ENCODE data around the gene ZNF195. TPM values are rescaled to one million over a fixed set of nuclear protein-coding genes. Genes with fewer than 3 reads are reported as not detected.

The ZNF195 gene
- total RNA-seq, 1 experiment from 2014 or later, result 47.7 TPM

GRCh38 chr11:3381794-3382193, 2.8 kb upstream of the ZNF195 start:
- no peak for ATAC-seq
- H3K27me3 ChIP-seq (ENCODE audit: insufficient read depth, low read length), result no peaks in the 10 kb centered on the region
- no peak overlapping the region for H3K4me2 ChIP-seq (ENCODE audit: low read length)
- 0 out of 4 replicates have a peak, but pooled peaks cover 0 to under 1% of the 10 kb centered on the region in 2 experiments for H3K9me3 ChIP-seq (ENCODE audit: control insufficient read depth in 1 of 2, insufficient read depth in 1 of 2, low read depth in 1 of 2, low read length in 2 of 2)
- DNase-seq (ENCODE audit: low read depth, low spot score), result no peak
- H3K36me3 ChIP-seq (ENCODE audit: control insufficient read depth in 1 of 2, insufficient read depth in 2 of 2, low read length in 2 of 2), result peaks cover 2 to 9% of the 10 kb centered on the region in 2 experiments
- RAD21 ChIA-PET (ENCODE audit: low non-redundant PET in 1 of 2, low total read pairs in 2 of 2, uncharacterized antibody in 2 of 2, unreplicated experiment in 2 of 2), result no interaction called here
- H4K20me1 ChIP-seq (ENCODE audit: insufficient read depth), result no peaks in the 10 kb centered on the region
- H3K9ac ChIP-seq (ENCODE audit: low read length), result no peak overlapping the region
- H3K9me2 ChIP-seq (ENCODE audit: insufficient read depth), result no peaks in the 10 kb centered on the region
- H3K4me3 ChIP-seq (replicated peaks in 1 of 2; ENCODE audit: low read depth in 1 of 2, low read length in 2 of 2), result no peak overlapping the region
- H3K27ac ChIP-seq (ENCODE audit: low read depth, low read length), result no peak overlapping the region
- intact Hi-C loops (cut with micrococcal nuclease), result no loop called here
- no peak overlapping the region for H2AFZ ChIP-seq (ENCODE audit: low read depth, low read length, poor library complexity, severe bottlenecking)
- TF ChIP-seq REST (IDR thresholded peaks at IDR 0.05; ENCODE audit: low read depth) (no peak), SP1 (IDR thresholded peaks at IDR 0.05; ENCODE audit: low read depth) (no peak), MAX (IDR thresholded peaks at IDR 0.05) (no peak), POLR2AphosphoS5 (IDR thresholded peaks at IDR 0.05; ENCODE audit: low read depth, low read length) (no peak), EZH2phosphoT487 (IDR thresholded peaks at IDR 0.05; ENCODE audit: borderline replicate concordance) (no peak), EGR1 (IDR thresholded peaks at IDR 0.05; ENCODE audit: low read depth) (no peak), SIN3A (IDR thresholded peaks at IDR 0.05; ENCODE audit: low read depth) (no peak), ZNF274 (IDR thresholded peaks at IDR 0.05; ENCODE audit: low read depth, low read length) (no peak), ATF3 (IDR thresholded peaks at IDR 0.05) (no peak), FOSL1 (IDR thresholded peaks at IDR 0.05; ENCODE audit: low read depth) (no peak), JUND (IDR thresholded peaks at IDR 0.05) (no peak), YY1 (IDR thresholded peaks at IDR 0.05; ENCODE audit: extremely low read depth, insufficient replicate concordance, low read depth, low read length) (no peak), POLR2A (IDR thresholded peaks at IDR 0.05; ENCODE audit: borderline replicate concordance, extremely low read depth, insufficient read depth, insufficient read length) (no peak), TCF7L2 (IDR thresholded peaks at IDR 0.05; ENCODE audit: borderline replicate concordance, extremely low read depth, insufficient read depth, insufficient read length) (no peak), RAD21 (IDR thresholded peaks at IDR 0.05; ENCODE audit: low read depth) (no peak), SRF (IDR thresholded peaks at IDR 0.05; ENCODE audit: low read depth) (no peak)
- CTCF ChIA-PET, result interaction anchor here (1.0 to 2.1 kb wide), 2 partner anchors 26 to 41 kb away, joined by 3 to 10 read pairs; no protein-coding TSS in a partner anchor
- peaks cover 20% of the 10 kb centered on the region for H3K79me2 ChIP-seq (ENCODE audit: insufficient read depth, low read length)
- H3K4me1 ChIP-seq (ENCODE audit: control insufficient read depth in 1 of 2, insufficient read depth in 2 of 2, low read length in 2 of 2), result peaks cover 3 to 21% of the 10 kb centered on the region in 2 experiments; a peak in 2 of 4 replicates
- POLR2A ChIA-PET, result no interaction called here
- no TSS peak for BruUV-seq (replicated peaks)

All from HCT116 (cell line).